Activated CD4-positive, alpha-beta T cell treated with anti-CD3 and anti-CD28 coated beads, Interleukin-2, amount 50 U/mL, for 1 hour (primary cell): ENCODE results near the gene DNASE1L3.

Source experiments
- DNase-seq: peaks from one replicate; pipeline ENCODE4 v3.0.0-alpha.2; 2020

DNASE1L3 gene

GRCh38 chr3:58198804-58199203 lies 12.0 kb downstream of the DNASE1L3 start:
- DNase-seq = no peak

- DNase-seq = no peak
Observed at GRCh38 chr3:58198362-58198761, 12.4 kb downstream of the DNASE1L3 start.

- no peak for DNase-seq
Observed at GRCh38 chr3:58197588-58197987, 13.2 kb downstream of the DNASE1L3 start.

- no peak for DNase-seq
Observed at GRCh38 chr3:58193682-58194407, 16.9 kb downstream of the DNASE1L3 start.

- no peak for DNase-seq
Observed at GRCh38 chr3:58192069-58192468, 18.7 kb downstream of the DNASE1L3 start.

- DNase-seq = no peak
Observed at GRCh38 chr3:58191361-58191991, 19.3 kb downstream of the DNASE1L3 start.

GRCh38 chr3:58190882-58191281 lies 19.9 kb downstream of the DNASE1L3 start:
- DNase-seq = no peak

- DNase-seq = no peak
Observed at GRCh38 chr3:58190291-58190690, 20.5 kb downstream of the DNASE1L3 start.

- no peak for DNase-seq
Observed at GRCh38 chr3:58189691-58190090, 21.1 kb downstream of the DNASE1L3 start.

- DNase-seq = no peak
Observed at GRCh38 chr3:58188921-58189451, 21.8 kb downstream of the DNASE1L3 start.

- no peak for DNase-seq
Observed at GRCh38 chr3:58188173-58188564, 22.6 kb downstream of the DNASE1L3 start.

GRCh38 chr3:58184982-58185360 lies 25.8 kb downstream of the DNASE1L3 start:
- DNase-seq = no peak

- no peak for DNase-seq
Observed at GRCh38 chr3:58184309-58184981, 26.3 kb downstream of the DNASE1L3 start.

GRCh38 chr3:58183891-58184290 lies 26.9 kb downstream of the DNASE1L3 start:
- no peak for DNase-seq

GRCh38 chr3:58183221-58183620 lies 27.6 kb downstream of the DNASE1L3 start:
- DNase-seq = no peak

GRCh38 chr3:58180940-58181587 lies 29.7 kb downstream of the DNASE1L3 start:
- no peak for DNase-seq

- DNase-seq = no peak
Observed at GRCh38 chr3:58180099-58180880, 30.5 kb downstream of the DNASE1L3 start.

- no peak for DNase-seq
Observed at GRCh38 chr3:58179235-58180098, 31.3 kb downstream of the DNASE1L3 start.

- no peak for DNase-seq
Observed at GRCh38 chr3:58178528-58179234, 32.1 kb downstream of the DNASE1L3 start.

- peak; percentile 90 for DNase-seq
Observed at GRCh38 chr3:58177747-58178527, 32.8 kb downstream of the DNASE1L3 start.
